Measurements from ENCODE around the gene RNF224. TPM values are rescaled to one million over a fixed set of nuclear protein-coding genes. Genes with fewer than 3 reads are reported as not detected.

Gene RNF224
- total and polyA plus RNA-seq, 2 of the 13 experiments (the other 11 are each of a cell fraction or from before 2014, with no cell fraction given) = 0.09 TPM; not detected in 1

- peak; percentile 11; the same call in 1 of the 2 replicates for TF ChIP-seq TAF1 (CRISPR knock-in tag; IDR thresholded peaks at IDR 0.05)
- TF ChIP-seq, protein P1, sequence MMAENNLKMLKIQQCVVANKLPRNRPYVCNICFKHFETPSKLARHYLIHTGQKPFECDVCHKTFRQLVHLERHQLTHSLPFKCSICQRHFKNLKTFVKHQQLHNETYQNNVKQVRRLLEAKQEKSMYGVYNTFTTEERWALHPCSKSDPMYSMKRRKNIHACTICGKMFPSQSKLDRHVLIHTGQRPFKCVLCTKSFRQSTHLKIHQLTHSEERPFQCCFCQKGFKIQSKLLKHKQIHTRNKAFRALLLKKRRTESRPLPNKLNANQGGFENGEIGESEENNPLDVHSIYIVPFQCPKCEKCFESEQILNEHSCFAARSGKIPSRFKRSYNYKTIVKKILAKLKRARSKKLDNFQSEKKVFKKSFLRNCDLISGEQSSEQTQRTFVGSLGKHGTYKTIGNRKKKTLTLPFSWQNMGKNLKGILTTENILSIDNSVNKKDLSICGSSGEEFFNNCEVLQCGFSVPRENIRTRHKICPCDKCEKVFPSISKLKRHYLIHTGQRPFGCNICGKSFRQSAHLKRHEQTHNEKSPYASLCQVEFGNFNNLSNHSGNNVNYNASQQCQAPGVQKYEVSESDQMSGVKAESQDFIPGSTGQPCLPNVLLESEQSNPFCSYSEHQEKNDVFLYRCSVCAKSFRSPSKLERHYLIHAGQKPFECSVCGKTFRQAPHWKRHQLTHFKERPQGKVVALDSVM (CRISPR knock-in tag; IDR thresholded peaks at IDR 0.05) = peak; percentile 86
- TF ChIP-seq MAFG (CRISPR knock-in tag; IDR thresholded peaks at IDR 0.05) = no peak
- no peak for TF ChIP-seq ZNF597 (CRISPR knock-in tag; IDR thresholded peaks at IDR 0.05)
- TF ChIP-seq ZFP36L2 (CRISPR knock-in tag; IDR thresholded peaks at IDR 0.05) = 0 out of 2 replicates have a peak, but pooled peaks have one; percentile 41
- TF ChIP-seq NRL (CRISPR knock-in tag; IDR thresholded peaks at IDR 0.05; ENCODE audit: borderline replicate concordance) = 0 out of 2 replicates have a peak, but pooled peaks have one; percentile 26
- TF ChIP-seq GTF3A (CRISPR knock-in tag; conservative IDR thresholded peaks at IDR 0.05) = no peak; the same call in 1 of the 2 replicates
- TF ChIP-seq ZNF383 (CRISPR knock-in tag; IDR thresholded peaks at IDR 0.05; ENCODE audit: borderline replicate concordance) = no peak
- no peak for TF ChIP-seq JUNB (CRISPR knock-in tag; IDR thresholded peaks at IDR 0.05; ENCODE audit: borderline replicate concordance)
- no peak for TF ChIP-seq KLF13 (CRISPR knock-in tag; IDR thresholded peaks at IDR 0.05)
- no peak for TF ChIP-seq FLYWCH1 (CRISPR knock-in tag; IDR thresholded peaks at IDR 0.05)
- peak; percentile 82 for TF ChIP-seq TBX2 (CRISPR knock-in tag; IDR thresholded peaks at IDR 0.05; ENCODE audit: borderline replicate concordance)
- TF ChIP-seq ZNF646 (CRISPR knock-in tag; IDR thresholded peaks at IDR 0.05) = no peak
- peak; percentile 94 for TF ChIP-seq MYC (CRISPR knock-in tag; IDR thresholded peaks at IDR 0.05; ENCODE audit: borderline replicate concordance)
- TF ChIP-seq HCFC1 (IDR thresholded peaks at IDR 0.05; ENCODE audit: low read depth, low read length) = no peak
- peak; percentile 65; the same call in 1 of the 2 replicates for TF ChIP-seq ESRRA (CRISPR knock-in tag; IDR thresholded peaks at IDR 0.05; ENCODE audit: low read depth)
- peak; percentile 92; the same call in 1 of the 2 replicates for TF ChIP-seq ZNF543 (CRISPR knock-in tag; IDR thresholded peaks at IDR 0.05)
- 0 out of 2 replicates have a peak, but pooled peaks have one; percentile 43 for TF ChIP-seq ZNF614 (CRISPR knock-in tag; IDR thresholded peaks at IDR 0.05; ENCODE audit: borderline replicate concordance)
- no peak for TF ChIP-seq ZSCAN30 (CRISPR knock-in tag; IDR thresholded peaks at IDR 0.05)
Measured at GRCh38 chr9:137240318-137240840, 13.1 kb downstream of the RNF224 start (continued).
